ENCODE measurements around the gene TNFAIP6.
A peak's percentile ranks its signal among the peaks of the same experiment; 100 is the strongest.
"Not testable (repeated sequence)": the region's sequence is repeated elsewhere in the genome, so short reads cannot be mapped to it uniquely, and the experiment has no call there.

Gene TNFAIP6

DNA sequence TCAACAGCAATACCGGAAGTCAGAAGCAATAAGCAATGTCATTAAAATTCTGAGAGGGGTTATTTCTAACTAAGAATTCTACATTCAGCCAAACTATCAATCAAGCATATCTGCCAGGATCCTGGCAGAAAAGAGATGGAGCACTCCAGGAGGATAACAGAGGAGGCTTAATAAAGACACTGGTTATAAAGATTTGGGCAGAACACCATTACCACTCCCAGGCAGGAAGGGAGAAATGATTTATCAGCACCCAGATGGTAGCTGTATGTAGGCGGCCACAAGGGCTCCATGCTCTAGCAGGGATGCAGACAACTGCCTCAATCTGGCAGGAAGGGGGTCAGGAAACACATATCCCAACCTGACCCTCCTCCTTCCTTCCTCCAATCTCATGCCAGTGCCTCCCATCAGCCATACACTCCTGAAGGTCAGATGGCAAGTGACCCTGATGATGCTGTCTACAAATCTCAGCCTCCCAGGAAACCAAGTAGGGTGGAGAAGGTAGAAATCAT is 20.5 kb upstream of the TNFAIP6 start:
- no peaks in the 10 kb centered on the region for H3K9me3 ChIP-seq (ENCODE audit: insufficient read depth, low read length)

DNA sequence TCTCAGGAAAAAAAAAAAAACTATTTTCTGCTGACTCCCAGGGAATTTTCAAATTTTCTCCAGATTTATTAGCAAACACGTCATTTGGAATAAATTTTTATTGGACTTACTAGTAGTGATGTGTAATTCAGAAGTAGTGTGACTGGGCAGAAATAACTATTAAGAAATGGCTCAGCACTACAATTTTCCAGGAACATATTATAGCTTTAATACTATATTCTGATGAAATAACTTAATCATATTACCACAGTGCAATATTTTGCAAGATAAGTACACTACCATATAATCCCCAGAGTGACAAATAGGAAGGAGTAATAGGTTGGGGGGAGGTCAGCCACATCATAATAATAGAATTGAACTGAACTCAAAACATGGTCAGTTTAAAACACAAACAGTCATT is 19.7 kb upstream of the TNFAIP6 start:
- Histone ChIP-seq H3K79me2 (ENCODE audit: low read length) (no peaks in the 10 kb centered on the region), H3K9me3 (ENCODE audit: insufficient read depth, low read length) (no peaks in the 10 kb centered on the region), H4K20me1 (ENCODE audit: insufficient read depth, low read length) (no peaks in the 10 kb centered on the region), H3K27me3 (ENCODE audit: low read depth, low read length) (no peaks in the 10 kb centered on the region), H3K4me1 (ENCODE audit: low read length) (no peaks in the 10 kb centered on the region), H3K9ac (ENCODE audit: low read length) (no peak overlapping the region), H3K36me3 (replicated peaks; ENCODE audit: low read depth, low read length) (no peaks in the 10 kb centered on the region), H3K27ac (ENCODE audit: low read length) (no peak overlapping the region), H3K4me3 (ENCODE audit: low read length) (no peak overlapping the region), H3K4me2 (ENCODE audit: low read length) (no peak overlapping the region), H2AFZ (ENCODE audit: low read depth, low read length) (no peak overlapping the region)
- TF ChIP-seq EZH2phosphoT487 (IDR thresholded peaks at IDR 0.05; ENCODE audit: low read depth), result no peak
- TF ChIP-seq, protein P1, sequence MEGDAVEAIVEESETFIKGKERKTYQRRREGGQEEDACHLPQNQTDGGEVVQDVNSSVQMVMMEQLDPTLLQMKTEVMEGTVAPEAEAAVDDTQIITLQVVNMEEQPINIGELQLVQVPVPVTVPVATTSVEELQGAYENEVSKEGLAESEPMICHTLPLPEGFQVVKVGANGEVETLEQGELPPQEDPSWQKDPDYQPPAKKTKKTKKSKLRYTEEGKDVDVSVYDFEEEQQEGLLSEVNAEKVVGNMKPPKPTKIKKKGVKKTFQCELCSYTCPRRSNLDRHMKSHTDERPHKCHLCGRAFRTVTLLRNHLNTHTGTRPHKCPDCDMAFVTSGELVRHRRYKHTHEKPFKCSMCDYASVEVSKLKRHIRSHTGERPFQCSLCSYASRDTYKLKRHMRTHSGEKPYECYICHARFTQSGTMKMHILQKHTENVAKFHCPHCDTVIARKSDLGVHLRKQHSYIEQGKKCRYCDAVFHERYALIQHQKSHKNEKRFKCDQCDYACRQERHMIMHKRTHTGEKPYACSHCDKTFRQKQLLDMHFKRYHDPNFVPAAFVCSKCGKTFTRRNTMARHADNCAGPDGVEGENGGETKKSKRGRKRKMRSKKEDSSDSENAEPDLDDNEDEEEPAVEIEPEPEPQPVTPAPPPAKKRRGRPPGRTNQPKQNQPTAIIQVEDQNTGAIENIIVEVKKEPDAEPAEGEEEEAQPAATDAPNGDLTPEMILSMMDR (IDR thresholded peaks at IDR 0.05; ENCODE audit: low read depth, low read length), result no peak

More for the DNA sequence above, 20.5 kb upstream of the TNFAIP6 start:
- Histone ChIP-seq H3K4me2 (ENCODE audit: low read length) (peak overlapping the region; percentile 25; the same call in 1 of the 2 replicates), H2AFZ (ENCODE audit: low read depth, low read length) (peak overlapping the region; percentile 56; the same call in 1 of the 2 replicates), H3K4me1 (ENCODE audit: low read length) (no peaks in the 10 kb centered on the region), H3K79me2 (ENCODE audit: low read length) (no peaks in the 10 kb centered on the region), H3K36me3 (replicated peaks; ENCODE audit: low read depth, low read length) (no peaks in the 10 kb centered on the region), H3K9ac (ENCODE audit: low read length) (no peak overlapping the region), H4K20me1 (ENCODE audit: insufficient read depth, low read length) (no peaks in the 10 kb centered on the region), H3K27ac (ENCODE audit: low read length) (no peak overlapping the region), H3K4me3 (ENCODE audit: low read length) (no peak overlapping the region), H3K27me3 (ENCODE audit: low read depth, low read length) (no peaks in the 10 kb centered on the region)
- TF ChIP-seq, protein P1 (IDR thresholded peaks at IDR 0.05; ENCODE audit: low read depth, low read length), result no peak
- no peak for TF ChIP-seq EZH2phosphoT487 (IDR thresholded peaks at IDR 0.05; ENCODE audit: low read depth)

DNA sequence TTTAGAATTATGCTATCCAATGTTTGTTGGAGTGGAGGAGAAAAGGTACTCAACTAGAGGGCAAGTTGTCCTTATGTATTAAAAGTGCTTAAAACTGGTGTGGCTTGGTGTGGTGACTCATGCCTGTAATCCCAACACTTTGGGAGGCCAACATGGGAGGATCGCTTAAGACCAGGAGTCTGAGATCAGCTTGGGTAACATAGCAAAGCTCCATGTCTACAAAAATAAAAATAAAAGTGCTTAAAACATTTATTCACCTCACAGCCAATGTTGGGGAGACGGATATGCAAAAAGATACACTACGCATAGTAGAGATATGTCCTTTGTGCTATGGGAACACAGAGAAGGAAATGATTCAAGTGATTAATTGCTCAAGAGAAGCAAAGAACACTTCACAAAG is 19.3 kb upstream of the TNFAIP6 start:
- Histone ChIP-seq H3K27me3 (ENCODE audit: low read depth, low read length) (no peaks in the 10 kb centered on the region), H3K4me2 (ENCODE audit: low read length) (no peak overlapping the region), H3K79me2 (ENCODE audit: low read length) (no peaks in the 10 kb centered on the region), H3K36me3 (replicated peaks; ENCODE audit: low read depth, low read length) (no peaks in the 10 kb centered on the region), H4K20me1 (ENCODE audit: insufficient read depth, low read length) (no peaks in the 10 kb centered on the region), H3K4me3 (ENCODE audit: low read length) (no peak overlapping the region), H3K9me3 (ENCODE audit: insufficient read depth, low read length) (no peaks in the 10 kb centered on the region), H3K4me1 (ENCODE audit: low read length) (no peaks in the 10 kb centered on the region), H3K9ac (ENCODE audit: low read length) (no peak overlapping the region), H3K27ac (ENCODE audit: low read length) (no peak overlapping the region), H2AFZ (ENCODE audit: low read depth, low read length) (no peak overlapping the region)
- no peak for TF ChIP-seq EZH2phosphoT487 (IDR thresholded peaks at IDR 0.05; ENCODE audit: low read depth)

DNA sequence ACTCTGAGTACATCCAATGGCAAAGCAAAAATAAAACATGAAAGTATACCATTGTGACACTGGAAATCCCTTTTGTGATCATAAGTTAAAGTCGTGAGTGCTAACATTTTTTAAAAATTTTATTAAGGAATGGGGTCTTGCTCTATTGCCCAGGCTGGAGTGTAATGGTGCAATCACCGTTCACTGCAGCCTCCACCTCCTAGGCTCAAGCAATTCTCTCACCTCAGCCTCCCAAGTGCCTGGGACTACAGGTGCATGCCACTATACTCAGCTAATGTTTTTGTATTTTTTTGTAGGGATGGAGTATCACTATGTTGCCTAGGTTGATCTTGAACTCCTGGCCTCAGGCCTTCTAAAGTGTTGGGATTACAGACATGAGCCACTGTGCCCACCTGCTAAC is 14.3 kb upstream of the TNFAIP6 start:
- TF ChIP-seq EZH2phosphoT487 (IDR thresholded peaks at IDR 0.05; ENCODE audit: low read depth), result no peak
- TF ChIP-seq, protein P1 (IDR thresholded peaks at IDR 0.05; ENCODE audit: low read depth, low read length), result no peak
- H3K4me2 ChIP-seq (ENCODE audit: low read length), result no peak overlapping the region
- H3K36me3 ChIP-seq (replicated peaks; ENCODE audit: low read depth, low read length), result no peaks in the 10 kb centered on the region
- H3K9me3 ChIP-seq (ENCODE audit: insufficient read depth, low read length), result no peaks in the 10 kb centered on the region
- H3K4me3 ChIP-seq (ENCODE audit: low read length), result no peak overlapping the region
- no peak overlapping the region for H2AFZ ChIP-seq (ENCODE audit: low read depth, low read length)
- no peaks in the 10 kb centered on the region for H3K27me3 ChIP-seq (ENCODE audit: low read depth, low read length)
- no peak overlapping the region for H3K27ac ChIP-seq (ENCODE audit: low read length)
- H3K9ac ChIP-seq (ENCODE audit: low read length), result no peak overlapping the region
- H4K20me1 ChIP-seq (ENCODE audit: insufficient read depth, low read length), result no peaks in the 10 kb centered on the region
- no peaks in the 10 kb centered on the region for H3K79me2 ChIP-seq (ENCODE audit: low read length)
- H3K4me1 ChIP-seq (ENCODE audit: low read length), result no peaks in the 10 kb centered on the region

DNA sequence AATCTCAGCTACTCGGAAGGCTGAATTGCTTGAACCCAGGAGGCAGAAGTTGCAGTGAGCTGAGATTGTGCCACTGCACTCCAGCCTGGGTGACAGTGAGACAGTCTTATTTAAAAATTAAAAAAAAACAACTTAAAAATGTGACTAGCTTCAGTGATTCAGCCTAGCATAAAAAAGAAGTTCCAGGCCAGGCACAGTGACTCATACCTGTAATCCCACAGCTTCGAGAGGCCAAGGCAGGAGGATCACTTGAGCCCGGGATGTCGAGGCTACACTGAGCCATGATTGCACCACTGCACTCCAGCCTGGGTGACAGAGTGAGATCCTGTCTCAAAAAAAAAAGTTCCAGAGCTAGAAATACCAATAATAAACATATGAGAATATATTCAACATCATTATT is 13.2 kb upstream of the TNFAIP6 start:
- H3K36me3 ChIP-seq (replicated peaks; ENCODE audit: low read depth, low read length); H3K27me3 ChIP-seq (ENCODE audit: low read depth, low read length); H2AFZ ChIP-seq (ENCODE audit: low read depth, low read length); H3K4me3 ChIP-seq (ENCODE audit: low read length); H3K27ac ChIP-seq (ENCODE audit: low read length); H3K4me2 ChIP-seq (ENCODE audit: low read length); H3K9ac ChIP-seq (ENCODE audit: low read length); H4K20me1 ChIP-seq (ENCODE audit: insufficient read depth, low read length); H3K4me1 ChIP-seq (ENCODE audit: low read length); H3K9me3 ChIP-seq (ENCODE audit: insufficient read depth, low read length); H3K79me2 ChIP-seq (ENCODE audit: low read length): not testable (repeated sequence)

Data from OCI-LY3 (cell line).